HepG2 (cell line): ENCODE results near the gene OSBPL3. TPM values are rescaled to one million over a fixed set of nuclear protein-coding genes. Genes with fewer than 3 reads are reported as not detected.
A peak's percentile ranks its signal among the peaks of the same experiment; 100 is the strongest.

Experiments
- AGO2 ChIP-seq: fragments of 200-400 bp; formaldehyde crosslinking; optimal IDR thresholded peaks from 2 replicates; pipeline ENCODE3; 2017; ENCODE audit warnings: mild to moderate bottlenecking, low read depth, low read length, moderate library complexity
- FOSL2 ChIP-seq: sonication (generic); formaldehyde crosslinking; IDR thresholded peaks from 2 replicates; pipeline ENCODE4 v1.4.0; 2020; ENCODE audit warnings: missing genetic modification reagents
- FOXA3 ChIP-seq: IDR thresholded peaks from 2 replicates; pipeline ENCODE4 v1.6.1; 2016; ENCODE audit warnings: missing genetic modification reagents, missing compliant biosample characterization
- GABPA ChIP-seq, 2 experiments: IDR thresholded peaks; 2 replicates each; pipeline ENCODE4 v1.6.1; 2011 to 2016; ENCODE audit warnings: low read depth in 2 of 2, low read length in 1 of 2, missing biosample characterization in 1 of 2, missing genetic modification characterization in 1 of 2
- GPN1 ChIP-seq: sonication (generic); formaldehyde crosslinking; IDR thresholded peaks from 2 replicates; pipeline ENCODE4 v1.5.1; 2020; ENCODE audit warnings: missing genetic modification reagents, borderline replicate concordance
- JARID2 ChIP-seq: sonication (generic); formaldehyde crosslinking; IDR thresholded peaks from 2 replicates; pipeline ENCODE4 v1.8.1; 2023; ENCODE audit warnings: missing genetic modification reagents, inconsistent platforms; ENCODE audit not compliant: insufficient replicate concordance
- JUN ChIP-seq: sonication (generic); formaldehyde crosslinking; IDR thresholded peaks from 2 replicates; pipeline ENCODE4 v1.4.0; 2020; ENCODE audit warnings: mild to moderate bottlenecking, missing genetic modification reagents
- KLF16 ChIP-seq, 2 experiments: sonication (generic) in 1 of 2; formaldehyde crosslinking in 1 of 2; IDR thresholded peaks; 2 replicates each; pipeline versions ENCODE4 v1.6.1 to v1.8.0; 2016 to 2023; ENCODE audit warnings: missing genetic modification reagents in 2 of 2, missing compliant biosample characterization in 1 of 2
- ZC3H4 ChIP-seq: sonication (generic); formaldehyde crosslinking; IDR thresholded peaks from 2 replicates; pipeline ENCODE4 v1.4.0; 2020; ENCODE audit warnings: missing genetic modification reagents, borderline replicate concordance
- ZFP36 ChIP-seq: fragments of 150-350 bp; IDR thresholded peaks from 2 replicates; pipeline ENCODE4 v1.6.1; 2018; ENCODE audit warnings: borderline replicate concordance, low read length, low read depth; ENCODE audit not compliant: partially characterized antibody
- ZFP36L1 ChIP-seq: sonication (generic); formaldehyde crosslinking; IDR thresholded peaks from 2 replicates; pipeline ENCODE4 v1.8.0; 2022; ENCODE audit warnings: mild to moderate bottlenecking, missing genetic modification reagents, moderate library complexity
- ZNF232 ChIP-seq: sonication (generic); formaldehyde crosslinking; IDR thresholded peaks from 2 replicates; pipeline ENCODE4 v1.4.0; 2020; ENCODE audit warnings: missing genetic modification reagents, borderline replicate concordance
- ZNF768 ChIP-seq: sonication (generic); formaldehyde crosslinking; IDR thresholded peaks from 2 replicates; pipeline ENCODE4 v1.4.0; 2020; ENCODE audit warnings: missing genetic modification reagents
- polyA plus RNA-seq, 8 experiments: library from polyadenylated mRNA; depleted of rRNA in 3 of 8; stranded (reverse) in 7 of 8; unstranded in 1 of 8; fragments of >200 nt; fragmentation: Illumina TruSeq in 4 of 8; extraction: Trizol in 4 of 8; gene quantifications; 2 replicates each; pipeline versions ENCODE4 v1.2.1 to v1.2.3, GENCODE V29; 2011 to 2016; ENCODE audit warnings: low read depth in 4 of 8, missing spikeins in 1 of 8, mixed read lengths in 1 of 8; ENCODE audit not compliant: insufficient read depth in 1 of 8
- total RNA-seq, 5 experiments: library from RNA; depleted of rRNA; stranded (reverse); fragments of >200 nt; fragmentation: Illumina TruSeq; extraction: Trizol; gene quantifications; 2 replicates each; pipeline ENCODE4 v1.2.3, GENCODE V29; 2016; ENCODE audit warnings: low read depth in 1 of 5
- TF ChIP-seq, protein P1 (sequence below): sonication (generic); formaldehyde crosslinking; IDR thresholded peaks from 2 replicates; pipeline ENCODE4 v1.5.1; 2020; ENCODE audit warnings: mild to moderate bottlenecking, missing genetic modification reagents
- TF ChIP-seq, protein P2 (sequence below): sonication (generic); formaldehyde crosslinking; IDR thresholded peaks from 2 replicates; pipeline ENCODE4 v1.4.0; 2020; ENCODE audit warnings: missing genetic modification reagents
- TF ChIP-seq, protein P3 (sequence below): IDR thresholded peaks from 2 replicates; pipeline ENCODE4 v1.6.1; 2016; ENCODE audit warnings: mild to moderate bottlenecking
- TF ChIP-seq, protein P4 (sequence below): IDR thresholded peaks from 2 replicates; pipeline ENCODE4 v1.6.1; 2012; ENCODE audit warnings: low read depth, low read length, improper control_type of control experiment

The OSBPL3 gene
- total and polyA plus RNA-seq, 2 of the 13 experiments (the other 11 are each of a cell fraction or from before 2014, with no cell fraction given): 8.8 to 28.9 TPM

DNA sequence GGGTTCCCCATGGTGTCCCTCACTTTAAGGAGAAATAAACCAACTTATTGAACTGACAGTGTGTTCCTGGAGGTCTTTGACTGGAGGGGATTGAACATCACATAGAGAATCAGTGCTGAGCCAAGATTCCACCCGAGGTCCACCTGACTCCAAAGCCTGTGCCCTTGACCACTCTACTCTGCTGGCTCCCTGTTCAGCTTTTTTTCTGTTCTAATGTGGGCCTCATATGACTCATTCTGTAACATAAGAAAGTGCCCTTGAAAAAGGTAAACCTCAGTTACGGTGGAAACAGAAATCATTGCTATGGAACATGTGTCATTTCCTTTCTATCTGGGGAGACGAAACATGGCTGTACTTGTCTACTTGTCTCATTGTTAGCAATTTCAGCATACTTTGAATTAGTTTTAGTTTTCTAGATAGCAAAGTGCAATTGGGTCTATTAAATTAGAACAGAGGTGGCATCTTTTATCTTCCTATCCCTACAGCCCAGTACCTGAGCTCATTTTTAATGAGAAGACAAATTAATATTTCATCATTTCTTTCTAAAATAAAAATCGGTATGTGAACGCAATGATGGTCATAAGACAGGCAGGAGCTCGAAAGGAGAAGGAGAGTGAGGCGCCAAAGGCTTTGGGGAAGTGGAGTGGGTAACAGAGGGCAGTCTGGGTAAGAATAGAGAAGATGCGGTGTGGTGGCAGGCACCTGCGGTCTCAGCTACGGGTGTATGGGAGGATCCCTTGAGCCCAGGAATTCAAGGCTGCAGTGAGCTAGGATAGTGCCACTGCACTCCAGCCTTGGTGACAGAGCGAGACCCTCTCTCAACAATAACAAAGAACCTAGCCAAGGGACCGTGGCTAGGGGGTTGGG, 224.2 kb downstream of the OSBPL3 start (continued):
- TF ChIP-seq, protein P1, sequence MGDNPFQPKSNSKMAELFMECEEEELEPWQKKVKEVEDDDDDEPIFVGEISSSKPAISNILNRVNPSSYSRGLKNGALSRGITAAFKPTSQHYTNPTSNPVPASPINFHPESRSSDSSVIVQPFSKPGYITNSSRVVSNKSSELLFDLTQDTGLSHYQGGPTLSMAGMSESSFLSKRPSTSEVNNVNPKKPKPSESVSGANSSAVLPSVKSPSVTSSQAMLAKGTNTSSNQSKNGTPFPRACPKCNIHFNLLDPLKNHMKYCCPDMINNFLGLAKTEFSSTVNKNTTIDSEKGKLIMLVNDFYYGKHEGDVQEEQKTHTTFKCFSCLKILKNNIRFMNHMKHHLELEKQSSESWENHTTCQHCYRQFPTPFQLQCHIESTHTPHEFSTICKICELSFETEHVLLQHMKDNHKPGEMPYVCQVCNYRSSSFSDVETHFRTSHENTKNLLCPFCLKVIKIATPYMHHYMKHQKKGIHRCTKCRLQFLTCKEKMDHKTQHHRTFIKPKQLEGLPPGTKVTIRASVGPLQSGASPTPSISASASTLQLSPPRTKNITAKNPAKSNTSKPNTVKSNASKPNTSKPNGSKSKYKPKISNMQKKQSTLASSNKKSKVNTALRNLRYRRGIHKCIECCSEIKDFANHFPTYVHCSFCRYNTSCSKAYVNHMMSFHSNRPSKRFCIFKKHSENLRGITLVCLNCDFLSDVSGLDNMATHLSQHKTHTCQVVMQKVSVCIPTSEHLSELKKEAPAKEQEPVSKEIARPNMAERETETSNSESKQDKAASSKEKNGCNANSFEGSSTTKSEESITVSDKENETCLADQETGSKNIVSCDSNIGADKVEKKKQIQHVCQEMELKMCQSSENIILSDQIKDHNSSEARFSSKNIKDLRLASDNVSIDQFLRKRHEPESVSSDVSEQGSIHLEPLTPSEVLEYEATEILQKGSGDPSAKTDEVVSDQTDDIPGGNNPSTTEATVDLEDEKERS (CRISPR knock-in tag): no peak
- no peak for TF ChIP-seq GABPA (IDR thresholded peaks at IDR 0.05; ENCODE audit: low read depth, low read length)
- peak; percentile 40 for TF ChIP-seq GABPA (CRISPR knock-in tag; IDR thresholded peaks at IDR 0.05; ENCODE audit: low read depth)
- TF ChIP-seq KLF16 (CRISPR knock-in tag; IDR thresholded peaks at IDR 0.05): 0 out of 4 replicates have a peak, but pooled peaks of 1 of the 2 experiments have one; percentile 19
- TF ChIP-seq, protein P2, sequence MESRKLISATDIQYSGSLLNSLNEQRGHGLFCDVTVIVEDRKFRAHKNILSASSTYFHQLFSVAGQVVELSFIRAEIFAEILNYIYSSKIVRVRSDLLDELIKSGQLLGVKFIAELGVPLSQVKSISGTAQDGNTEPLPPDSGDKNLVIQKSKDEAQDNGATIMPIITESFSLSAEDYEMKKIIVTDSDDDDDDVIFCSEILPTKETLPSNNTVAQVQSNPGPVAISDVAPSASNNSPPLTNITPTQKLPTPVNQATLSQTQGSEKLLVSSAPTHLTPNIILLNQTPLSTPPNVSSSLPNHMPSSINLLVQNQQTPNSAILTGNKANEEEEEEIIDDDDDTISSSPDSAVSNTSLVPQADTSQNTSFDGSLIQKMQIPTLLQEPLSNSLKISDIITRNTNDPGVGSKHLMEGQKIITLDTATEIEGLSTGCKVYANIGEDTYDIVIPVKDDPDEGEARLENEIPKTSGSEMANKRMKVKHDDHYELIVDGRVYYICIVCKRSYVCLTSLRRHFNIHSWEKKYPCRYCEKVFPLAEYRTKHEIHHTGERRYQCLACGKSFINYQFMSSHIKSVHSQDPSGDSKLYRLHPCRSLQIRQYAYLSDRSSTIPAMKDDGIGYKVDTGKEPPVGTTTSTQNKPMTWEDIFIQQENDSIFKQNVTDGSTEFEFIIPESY (CRISPR knock-in tag): no peak
- TF ChIP-seq, protein P3, sequence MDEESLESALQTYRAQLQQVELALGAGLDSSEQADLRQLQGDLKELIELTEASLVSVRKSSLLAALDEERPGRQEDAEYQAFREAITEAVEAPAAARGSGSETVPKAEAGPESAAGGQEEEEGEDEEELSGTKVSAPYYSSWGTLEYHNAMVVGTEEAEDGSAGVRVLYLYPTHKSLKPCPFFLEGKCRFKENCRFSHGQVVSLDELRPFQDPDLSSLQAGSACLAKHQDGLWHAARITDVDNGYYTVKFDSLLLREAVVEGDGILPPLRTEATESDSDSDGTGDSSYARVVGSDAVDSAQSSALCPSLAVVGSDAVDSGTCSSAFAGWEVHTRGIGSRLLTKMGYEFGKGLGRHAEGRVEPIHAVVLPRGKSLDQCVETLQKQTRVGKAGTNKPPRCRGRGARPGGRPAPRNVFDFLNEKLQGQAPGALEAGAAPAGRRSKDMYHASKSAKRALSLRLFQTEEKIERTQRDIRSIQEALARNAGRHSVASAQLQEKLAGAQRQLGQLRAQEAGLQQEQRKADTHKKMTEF (CRISPR knock-in tag): 0 out of 2 replicates have a peak, but pooled peaks have one; percentile 29
- no peak for TF ChIP-seq ZC3H4
- peak; percentile 96 for TF ChIP-seq FOSL2
- TF ChIP-seq ZFP36: no peak
- TF ChIP-seq ZNF232 (CRISPR knock-in tag): 0 out of 2 replicates have a peak, but pooled peaks have one; percentile 6
- no peak for TF ChIP-seq AGO2
- TF ChIP-seq JUN: peak; percentile 66; the same call in 1 of the 2 replicates
- peak; percentile 59 for TF ChIP-seq FOXA3 (CRISPR knock-in tag)
- TF ChIP-seq ZFP36L1: 0 out of 2 replicates have a peak, but pooled peaks have one; percentile 29
- TF ChIP-seq ZNF768 (CRISPR knock-in tag): no peak
- TF ChIP-seq, protein P4, sequence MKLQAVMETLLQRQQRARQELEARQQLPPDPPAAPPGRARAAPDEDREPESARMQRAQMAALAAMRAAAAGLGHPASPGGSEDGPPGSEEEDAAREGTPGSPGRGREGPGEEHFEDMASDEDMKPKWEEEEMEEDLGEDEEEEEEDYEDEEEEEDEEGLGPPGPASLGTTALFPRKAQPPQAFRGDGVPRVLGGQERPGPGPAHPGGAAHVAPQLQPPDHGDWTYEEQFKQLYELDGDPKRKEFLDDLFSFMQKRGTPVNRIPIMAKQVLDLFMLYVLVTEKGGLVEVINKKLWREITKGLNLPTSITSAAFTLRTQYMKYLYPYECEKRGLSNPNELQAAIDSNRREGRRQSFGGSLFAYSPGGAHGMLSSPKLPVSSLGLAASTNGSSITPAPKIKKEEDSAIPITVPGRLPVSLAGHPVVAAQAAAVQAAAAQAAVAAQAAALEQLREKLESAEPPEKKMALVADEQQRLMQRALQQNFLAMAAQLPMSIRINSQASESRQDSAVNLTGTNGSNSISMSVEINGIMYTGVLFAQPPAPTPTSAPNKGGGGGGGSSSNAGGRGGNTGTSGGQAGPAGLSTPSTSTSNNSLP: peak; percentile 33; the same call in 1 of the 2 replicates
- no peak for TF ChIP-seq JARID2 (CRISPR knock-in tag)
- TF ChIP-seq GPN1 (CRISPR knock-in tag): no peak
